Hematopoietic multipotent progenitor cell treated with erythropoietin and hydrocortisone succinate and interleukin-3 and kit ligand, for 4 days (in vitro differentiated cells): ENCODE data around the gene TMEM87B.

ENCODE experiments used
- DNase-seq: peaks from one replicate; pipeline ENCODE4 v3.0.0-alpha.2; 2015

Gene TMEM87B

GRCh38 chr2:112054847-112055729 lies at the start of gene TMEM87B:
Gene TMEM87B (plus strand): TSS chr2:112055269. CDS start chr2:112055592, 323 bp downstream.
- peak; percentile 99 for DNase-seq

- DNase-seq: no peak
Measured at GRCh38 chr2:112005406-112006075, 49.5 kb upstream of the TMEM87B start.

GRCh38 chr2:112006076-112006410 lies 49.0 kb upstream of the TMEM87B start:
- DNase-seq: peak; percentile 24

GRCh38 chr2:112007493-112007892 lies 47.6 kb upstream of the TMEM87B start:
- no peak for DNase-seq

GRCh38 chr2:112008910-112009485 lies 46.1 kb upstream of the TMEM87B start:
- DNase-seq: no peak

GRCh38 chr2:112010751-112011150 lies 44.3 kb upstream of the TMEM87B start:
- DNase-seq: no peak

- no peak for DNase-seq
Measured at GRCh38 chr2:112012556-112012955, 42.5 kb upstream of the TMEM87B start.

- no peak for DNase-seq
Measured at GRCh38 chr2:112018846-112019245, 36.2 kb upstream of the TMEM87B start.

- no peak for DNase-seq
Measured at GRCh38 chr2:112019569-112019982, 35.5 kb upstream of the TMEM87B start.

- DNase-seq: no peak
Measured at GRCh38 chr2:112020561-112020960, 34.5 kb upstream of the TMEM87B start.

GRCh38 chr2:112021290-112021689 lies 33.8 kb upstream of the TMEM87B start:
- DNase-seq: no peak

GRCh38 chr2:112021781-112022231 lies 33.3 kb upstream of the TMEM87B start:
- no peak for DNase-seq

GRCh38 chr2:112023707-112024106 lies 31.4 kb upstream of the TMEM87B start:
- DNase-seq: no peak

GRCh38 chr2:112024231-112024630 lies 30.8 kb upstream of the TMEM87B start:
- no peak for DNase-seq

- no peak for DNase-seq
Measured at GRCh38 chr2:112024896-112025491, 30.1 kb upstream of the TMEM87B start.

- DNase-seq: peak; percentile 76
Measured at GRCh38 chr2:112026509-112026908, 28.6 kb upstream of the TMEM87B start.

GRCh38 chr2:112027767-112028166 lies 27.3 kb upstream of the TMEM87B start:
- DNase-seq: no peak

GRCh38 chr2:112029164-112029563 lies 25.9 kb upstream of the TMEM87B start:
- DNase-seq: no peak

GRCh38 chr2:112031473-112032223 lies 23.4 kb upstream of the TMEM87B start:
- DNase-seq: no peak

- no peak for DNase-seq
Measured at GRCh38 chr2:112032224-112032586, 22.9 kb upstream of the TMEM87B start.

- no peak for DNase-seq
Measured at GRCh38 chr2:112032689-112033465, 22.2 kb upstream of the TMEM87B start.

GRCh38 chr2:112033600-112033999 lies 21.5 kb upstream of the TMEM87B start:
- no peak for DNase-seq
